ENCODE data around the gene KLHL29.

Gene KLHL29

GRCh38 chr2:23518481-23519333 lies 133.7 kb downstream of the KLHL29 start:
- H3K4me3 ChIP-seq (ENCODE audit: low read depth, low read length) = no peak overlapping the region
- DNase-seq (ENCODE audit: low read depth) = no peak
- TF ChIP-seq, protein P1, sequence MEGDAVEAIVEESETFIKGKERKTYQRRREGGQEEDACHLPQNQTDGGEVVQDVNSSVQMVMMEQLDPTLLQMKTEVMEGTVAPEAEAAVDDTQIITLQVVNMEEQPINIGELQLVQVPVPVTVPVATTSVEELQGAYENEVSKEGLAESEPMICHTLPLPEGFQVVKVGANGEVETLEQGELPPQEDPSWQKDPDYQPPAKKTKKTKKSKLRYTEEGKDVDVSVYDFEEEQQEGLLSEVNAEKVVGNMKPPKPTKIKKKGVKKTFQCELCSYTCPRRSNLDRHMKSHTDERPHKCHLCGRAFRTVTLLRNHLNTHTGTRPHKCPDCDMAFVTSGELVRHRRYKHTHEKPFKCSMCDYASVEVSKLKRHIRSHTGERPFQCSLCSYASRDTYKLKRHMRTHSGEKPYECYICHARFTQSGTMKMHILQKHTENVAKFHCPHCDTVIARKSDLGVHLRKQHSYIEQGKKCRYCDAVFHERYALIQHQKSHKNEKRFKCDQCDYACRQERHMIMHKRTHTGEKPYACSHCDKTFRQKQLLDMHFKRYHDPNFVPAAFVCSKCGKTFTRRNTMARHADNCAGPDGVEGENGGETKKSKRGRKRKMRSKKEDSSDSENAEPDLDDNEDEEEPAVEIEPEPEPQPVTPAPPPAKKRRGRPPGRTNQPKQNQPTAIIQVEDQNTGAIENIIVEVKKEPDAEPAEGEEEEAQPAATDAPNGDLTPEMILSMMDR (IDR thresholded peaks at IDR 0.05; ENCODE audit: low read depth, low read length, missing control alignments) = no peak

DNA sequence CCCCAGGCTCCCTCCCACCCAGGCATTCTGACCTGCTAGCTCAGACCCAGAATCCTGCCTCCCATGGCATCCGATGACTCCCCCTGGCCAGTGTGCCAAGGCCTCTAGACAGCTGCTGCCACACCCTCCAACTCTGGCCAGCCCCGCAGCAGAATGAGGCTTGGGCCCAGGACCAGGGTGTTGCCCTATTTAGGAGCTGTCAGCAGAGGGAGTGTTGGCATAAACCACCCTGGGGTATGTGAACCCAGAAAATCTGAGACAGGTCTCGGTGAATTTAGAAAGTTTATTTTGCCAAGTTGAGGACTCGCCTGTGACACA lies 134.3 kb downstream of the KLHL29 start:
- no peak for DNase-seq (ENCODE audit: low read depth)
- no peak overlapping the region for H3K4me3 ChIP-seq (ENCODE audit: low read depth, low read length)
- TF ChIP-seq, protein P1 (IDR thresholded peaks at IDR 0.05; ENCODE audit: low read depth, low read length, missing control alignments) = no peak

DNA sequence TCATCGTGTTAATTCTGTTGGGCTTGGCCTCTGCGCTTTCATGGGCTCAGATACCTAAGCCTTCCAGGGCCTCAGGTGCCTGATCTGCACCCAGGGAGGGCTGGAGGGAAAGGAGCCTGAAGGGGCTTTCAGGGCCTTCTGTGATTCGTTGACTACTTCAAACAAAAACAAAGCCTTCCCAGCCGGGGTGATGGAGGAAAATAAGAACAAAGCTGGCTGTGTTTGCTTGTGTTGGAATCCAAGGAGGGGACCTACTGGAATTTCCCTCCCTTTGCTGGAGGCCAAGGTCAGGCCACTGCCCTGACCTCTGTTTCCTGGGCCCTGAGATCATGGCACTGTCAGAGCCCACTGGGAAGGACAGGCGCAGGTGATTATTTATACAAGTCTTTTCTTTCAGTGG lies 135.3 kb downstream of the KLHL29 start:
- no peak for DNase-seq (ENCODE audit: low read depth)
- no peak overlapping the region for H3K4me3 ChIP-seq (ENCODE audit: low read depth, low read length)
- TF ChIP-seq, protein P1 (IDR thresholded peaks at IDR 0.05; ENCODE audit: low read depth, low read length, missing control alignments) = no peak

DNA sequence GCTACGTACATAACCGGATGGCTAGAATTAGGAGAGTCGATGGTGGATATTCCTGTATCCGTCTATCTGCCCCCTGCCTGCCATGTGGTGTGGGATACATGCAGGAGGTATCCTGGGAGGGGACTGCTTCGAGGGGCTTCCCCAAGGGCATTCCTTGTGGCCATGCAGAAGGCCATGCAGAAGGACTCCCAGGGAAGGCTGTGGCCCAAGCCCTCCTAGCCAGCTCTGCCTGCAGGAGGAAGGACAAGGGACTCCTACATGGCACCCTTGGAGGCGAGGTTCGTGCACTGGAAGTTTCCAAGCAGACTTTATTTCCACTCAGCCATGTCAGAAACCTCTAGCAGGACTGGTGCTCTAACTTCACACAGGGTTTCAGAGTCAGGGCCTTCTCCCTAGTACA lies 136.1 kb downstream of the KLHL29 start:
- TF ChIP-seq, protein P1 (IDR thresholded peaks at IDR 0.05; ENCODE audit: low read depth, low read length, missing control alignments) = no peak
- H3K4me3 ChIP-seq (ENCODE audit: low read depth, low read length) = no peak overlapping the region
- no peak for DNase-seq (ENCODE audit: low read depth)

GRCh38 chr2:23522726-23523372 lies 137.9 kb downstream of the KLHL29 start:
- DNase-seq (ENCODE audit: low read depth) = no peak
- TF ChIP-seq, protein P1 (IDR thresholded peaks at IDR 0.05; ENCODE audit: low read depth, low read length, missing control alignments) = no peak
- H3K4me3 ChIP-seq (ENCODE audit: low read depth, low read length) = no peak overlapping the region

DNA sequence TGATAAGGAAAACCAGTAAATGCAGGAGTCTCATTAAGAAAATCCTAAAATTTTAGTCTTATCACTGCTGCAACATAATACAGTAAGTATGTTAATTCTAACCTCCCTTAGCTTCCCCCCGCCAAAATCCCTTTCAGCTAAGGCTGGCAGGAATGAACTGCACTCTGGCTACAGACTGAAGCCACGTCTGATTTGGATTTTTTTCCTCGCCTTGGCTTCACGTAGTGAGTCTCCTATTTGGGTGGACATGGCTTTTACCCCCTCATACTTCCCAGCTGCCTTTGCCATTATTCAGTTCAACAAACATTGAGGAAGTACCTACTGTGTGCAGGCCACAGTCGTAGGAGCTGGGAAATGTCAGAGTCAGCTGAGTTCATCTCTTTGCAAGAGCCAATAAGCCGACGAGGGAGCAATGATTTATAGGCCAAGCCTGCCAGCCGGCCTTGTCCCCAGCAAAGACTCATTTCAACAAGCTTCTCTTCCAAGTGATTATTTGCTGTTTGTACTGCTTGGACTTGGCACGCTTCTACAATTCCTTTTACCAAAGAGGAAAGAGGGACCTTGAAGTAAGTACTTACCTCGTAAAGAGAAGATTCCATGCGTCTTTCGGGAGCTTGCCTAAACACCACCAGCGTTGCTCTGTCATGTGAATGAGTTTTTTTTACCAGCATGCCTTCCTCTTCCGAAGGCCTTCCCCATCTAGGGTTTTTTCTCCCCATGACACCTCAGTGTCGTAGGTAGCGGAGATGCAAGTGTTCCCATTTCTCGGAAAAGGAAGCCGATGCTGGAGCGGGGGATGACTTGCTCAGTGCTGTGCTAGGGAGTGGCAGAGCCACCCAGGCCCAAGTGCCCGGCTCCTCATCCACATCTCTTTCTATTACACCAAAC lies 138.6 kb downstream of the KLHL29 start:
- DNase-seq (ENCODE audit: low read depth) = no peak
- no peak overlapping the region for H3K4me3 ChIP-seq (ENCODE audit: low read depth, low read length)
- TF ChIP-seq, protein P1 (IDR thresholded peaks at IDR 0.05; ENCODE audit: low read depth, low read length, missing control alignments) = no peak
